T-helper 1 cell treated with Interleukin-12 subunit alpha and Interleukin-12 subunit beta and Interleukin-4 antibody, amounts not matched to agents 30 μg/mL and 1 μg/mL, for 36 hours (primary cell): ENCODE results near the gene SFMBT2.
A peak's percentile ranks its signal among the peaks of the same experiment; 100 is the strongest.
"Not testable (repeated sequence)": the region's sequence is repeated elsewhere in the genome, so short reads cannot be mapped to it uniquely, and the experiment has no call there.

ENCODE experiments used
- H3K27ac Mint-ChIP-seq: one replicate; pipeline ENCODE4 v1.8.0; 2021; ENCODE audit warnings: mild to moderate bottlenecking, mixed read lengths
- H3K27me3 Mint-ChIP-seq: one replicate; pipeline ENCODE4 v1.8.0; 2021; ENCODE audit warnings: low read depth, mixed read lengths
- H3K36me3 Mint-ChIP-seq: one replicate; pipeline ENCODE4 v1.8.0; 2021; ENCODE audit warnings: low read depth, mixed read lengths
- H3K4me1 Mint-ChIP-seq: one replicate; pipeline ENCODE4 v1.8.0; 2021; ENCODE audit warnings: low read depth, mixed read lengths
- H3K4me3 Mint-ChIP-seq: one replicate; pipeline ENCODE4 v1.8.0; 2021; ENCODE audit warnings: mild to moderate bottlenecking, moderate library complexity, mixed read lengths
- H3K9me3 Mint-ChIP-seq: one replicate; pipeline ENCODE4 v1.8.0; 2021; ENCODE audit warnings: mixed read lengths

Gene SFMBT2

GRCh38 chr10:7184116-7184515 is 226.7 kb downstream of the SFMBT2 start:
- H3K4me3 Mint-ChIP-seq, H3K27ac Mint-ChIP-seq, H3K27me3 Mint-ChIP-seq: not testable (repeated sequence)
- Mint-ChIP-seq H3K9me3 (peaks cover 23% of the 10 kb centered on the region), H3K36me3 (peaks cover 57% of the 10 kb centered on the region), H3K4me1 (peaks cover 25% of the 10 kb centered on the region)

- not testable (repeated sequence) for H3K4me3 Mint-ChIP-seq, H3K27me3 Mint-ChIP-seq, H3K27ac Mint-ChIP-seq
- Mint-ChIP-seq H3K4me1 (peaks cover 21% of the 10 kb centered on the region), H3K36me3 (peaks cover 57% of the 10 kb centered on the region), H3K9me3 (peaks cover 23% of the 10 kb centered on the region)
These were observed 228.5 kb downstream of the SFMBT2 start for GRCh38 chr10:7182327-7182726.

- Mint-ChIP-seq H3K4me3 (no peak overlapping the region), H3K27me3 (no peaks in the 10 kb centered on the region), H3K4me1 (peaks cover 16% of the 10 kb centered on the region), H3K36me3 (peaks cover 58% of the 10 kb centered on the region), H3K9me3 (peaks cover 29% of the 10 kb centered on the region), H3K27ac (no peak overlapping the region)
These were observed 229.4 kb downstream of the SFMBT2 start for GRCh38 chr10:7181420-7181819.

- Mint-ChIP-seq H3K4me3 (no peak overlapping the region), H3K27ac (no peak overlapping the region), H3K27me3 (no peaks in the 10 kb centered on the region), H3K9me3 (peaks cover 38% of the 10 kb centered on the region), H3K4me1 (peaks cover 4% of the 10 kb centered on the region), H3K36me3 (peaks cover 65% of the 10 kb centered on the region)
These were observed 231.3 kb downstream of the SFMBT2 start for GRCh38 chr10:7179536-7179935.

GRCh38 chr10:7173948-7174347 is 236.9 kb downstream of the SFMBT2 start:
- Mint-ChIP-seq H3K4me1 (no peaks in the 10 kb centered on the region), H3K4me3 (no peak overlapping the region), H3K36me3 (peaks cover 59% of the 10 kb centered on the region), H3K27me3 (no peaks in the 10 kb centered on the region), H3K27ac (no peak overlapping the region), H3K9me3 (peaks cover 24% of the 10 kb centered on the region)

GRCh38 chr10:7171825-7172224 is 239.0 kb downstream of the SFMBT2 start:
- Mint-ChIP-seq H3K4me3 (no peak overlapping the region), H3K4me1 (no peaks in the 10 kb centered on the region), H3K27me3 (no peaks in the 10 kb centered on the region), H3K36me3 (peaks cover 50% of the 10 kb centered on the region), H3K27ac (no peak overlapping the region), H3K9me3 (peaks cover 22% of the 10 kb centered on the region)

- Mint-ChIP-seq H3K4me1 (no peaks in the 10 kb centered on the region), H3K27me3 (no peaks in the 10 kb centered on the region), H3K4me3 (no peak overlapping the region), H3K9me3 (peaks cover 13% of the 10 kb centered on the region), H3K36me3 (peaks cover 44% of the 10 kb centered on the region), H3K27ac (no peak overlapping the region)
These were observed 240.1 kb downstream of the SFMBT2 start for GRCh38 chr10:7170626-7171322.

- Mint-ChIP-seq H3K36me3 (peaks cover 32% of the 10 kb centered on the region), H3K4me1 (no peaks in the 10 kb centered on the region), H3K27ac (no peak overlapping the region), H3K9me3 (no peaks in the 10 kb centered on the region), H3K27me3 (no peaks in the 10 kb centered on the region), H3K4me3 (no peak overlapping the region)
These were observed 242.4 kb downstream of the SFMBT2 start for GRCh38 chr10:7168414-7168813.

GRCh38 chr10:7165500-7166177 is 245.2 kb downstream of the SFMBT2 start:
- no peak overlapping the region for H3K27ac Mint-ChIP-seq
- no peaks in the 10 kb centered on the region for H3K4me1 Mint-ChIP-seq
- H3K36me3 Mint-ChIP-seq, result peaks cover 33% of the 10 kb centered on the region
- H3K27me3 Mint-ChIP-seq, result no peaks in the 10 kb centered on the region
- no peak overlapping the region for H3K4me3 Mint-ChIP-seq
- no peaks in the 10 kb centered on the region for H3K9me3 Mint-ChIP-seq

GRCh38 chr10:7164955-7165354 is 245.9 kb downstream of the SFMBT2 start:
- Mint-ChIP-seq H3K27ac (no peak overlapping the region), H3K36me3 (peaks cover 39% of the 10 kb centered on the region)

GRCh38 chr10:7162331-7162730 is 248.5 kb downstream of the SFMBT2 start:
- peaks cover 45% of the 10 kb centered on the region for H3K36me3 Mint-ChIP-seq

More at GRCh38 chr10:7164955-7165354, 245.9 kb downstream of the SFMBT2 start:
- peaks cover 6% of the 10 kb centered on the region for H3K4me1 Mint-ChIP-seq
- H3K9me3 Mint-ChIP-seq, result no peaks in the 10 kb centered on the region
- no peaks in the 10 kb centered on the region for H3K27me3 Mint-ChIP-seq
- no peak overlapping the region for H3K4me3 Mint-ChIP-seq

GRCh38 chr10:7161484-7162250 is 249.2 kb downstream of the SFMBT2 start:
- no peak overlapping the region for H3K4me3 Mint-ChIP-seq
- peaks cover 43% of the 10 kb centered on the region for H3K36me3 Mint-ChIP-seq
- no peak overlapping the region for H3K27ac Mint-ChIP-seq
- H3K9me3 Mint-ChIP-seq, result no peaks in the 10 kb centered on the region
- peaks cover 19% of the 10 kb centered on the region for H3K4me1 Mint-ChIP-seq
- H3K27me3 Mint-ChIP-seq, result no peaks in the 10 kb centered on the region

More at GRCh38 chr10:7162331-7162730, 248.5 kb downstream of the SFMBT2 start:
- H3K4me3 Mint-ChIP-seq, result no peak overlapping the region
- peaks cover 16% of the 10 kb centered on the region for H3K4me1 Mint-ChIP-seq
- H3K27ac Mint-ChIP-seq, result no peak overlapping the region
- no peaks in the 10 kb centered on the region for H3K9me3 Mint-ChIP-seq
- H3K27me3 Mint-ChIP-seq, result no peaks in the 10 kb centered on the region

GRCh38 chr10:7159928-7160327 is 250.9 kb downstream of the SFMBT2 start:
- no peaks in the 10 kb centered on the region for H3K9me3 Mint-ChIP-seq
- no peaks in the 10 kb centered on the region for H3K27me3 Mint-ChIP-seq
- no peak overlapping the region for H3K4me3 Mint-ChIP-seq
- peaks cover 19% of the 10 kb centered on the region for H3K4me1 Mint-ChIP-seq
- H3K36me3 Mint-ChIP-seq, result peaks cover 39% of the 10 kb centered on the region
- H3K27ac Mint-ChIP-seq, result peak overlapping the region; percentile 1

- no peak overlapping the region for H3K4me3 Mint-ChIP-seq
- H3K36me3 Mint-ChIP-seq, result peaks cover 39% of the 10 kb centered on the region
- H3K27ac Mint-ChIP-seq, result no peak overlapping the region
- no peaks in the 10 kb centered on the region for H3K9me3 Mint-ChIP-seq
- no peaks in the 10 kb centered on the region for H3K27me3 Mint-ChIP-seq
- peaks cover 19% of the 10 kb centered on the region for H3K4me1 Mint-ChIP-seq
These were observed 251.3 kb downstream of the SFMBT2 start for GRCh38 chr10:7159517-7159916.

GRCh38 chr10:7157091-7157490 is 253.7 kb downstream of the SFMBT2 start:
- no peaks in the 10 kb centered on the region for H3K9me3 Mint-ChIP-seq
- H3K4me1 Mint-ChIP-seq, result peaks cover 19% of the 10 kb centered on the region
- H3K36me3 Mint-ChIP-seq, result peaks cover 26% of the 10 kb centered on the region
- H3K27me3 Mint-ChIP-seq, result peaks cover 5% of the 10 kb centered on the region
- H3K4me3 Mint-ChIP-seq, result no peak overlapping the region
- H3K27ac Mint-ChIP-seq, result no peak overlapping the region
